ENCODE data around the gene CPOX. TPM values are rescaled to one million over a fixed set of nuclear protein-coding genes. Genes with fewer than 3 reads are reported as not detected.

CPOX gene
- total RNA-seq, 1 experiment from 2014 or later: 39.9 TPM

- DNase-seq (ENCODE audit: low spot score): no peak
Observed at GRCh38 chr3:98536456-98537017, 56.9 kb downstream of the CPOX start.

GRCh38 chr3:98534734-98535133 is 58.7 kb downstream of the CPOX start:
- no peak for DNase-seq (ENCODE audit: low spot score)

- DNase-seq (ENCODE audit: low spot score): no peak
Observed at GRCh38 chr3:98534168-98534567, 59.2 kb downstream of the CPOX start.

GRCh38 chr3:98532709-98533571 is 60.5 kb downstream of the CPOX start:
- DNase-seq (ENCODE audit: low spot score): no peak

- no peak for DNase-seq (ENCODE audit: low spot score)
Observed at GRCh38 chr3:98532275-98532637, 61.2 kb downstream of the CPOX start.

- DNase-seq (ENCODE audit: low spot score): no peak
Observed at GRCh38 chr3:98531622-98532274, 61.7 kb downstream of the CPOX start, which contains the start of gene GPR15. Gene GPR15 (plus strand): TSS chr3:98531978. CDS start chr3:98532034, 56 bp downstream.

- no peak for DNase-seq (ENCODE audit: low spot score)
Observed at GRCh38 chr3:98530676-98531075, 62.7 kb downstream of the CPOX start.

GRCh38 chr3:98529856-98530459 is 63.5 kb downstream of the CPOX start:
- no peak for DNase-seq (ENCODE audit: low spot score)

Other genes starting within 250 kb of the CPOX start
- not detected in 2 replicates for gene OR5K4, start 239.8 kb downstream of the CPOX start, total RNA-seq (2014; rRNA removed; shearing (Covaris generic))
- gene OR5K3, start 202.9 kb downstream of the CPOX start, total RNA-seq (2014; rRNA removed; shearing (Covaris generic)): not detected in 2 replicates
- gene OR5K1, start 130.4 kb downstream of the CPOX start, total RNA-seq (2014; rRNA removed; shearing (Covaris generic)): not detected in 2 replicates
- not detected in 2 replicates for gene OR5K2, start 95.9 kb downstream of the CPOX start, total RNA-seq (2014; rRNA removed; shearing (Covaris generic))
- 86.1 and 200 TPM in 2 replicates for gene CLDND1, start 70.7 kb downstream of the CPOX start, total RNA-seq (2014; rRNA removed; shearing (Covaris generic))
- gene GPR15, start 61.6 kb downstream of the CPOX start, total RNA-seq (2014; rRNA removed; shearing (Covaris generic)): 0.06 TPM in 1 of 2 replicates, not detected in the other
- gene ST3GAL6, start 169.7 kb upstream of the CPOX start, total RNA-seq (2014; rRNA removed; shearing (Covaris generic)): 4.6 and 11.9 TPM in 2 replicates

Measured in H4 (cell line).